Measurements from ENCODE around the gene HES3. TPM values are rescaled to one million over a fixed set of nuclear protein-coding genes. Genes with fewer than 3 reads are reported as not detected.

HES3 gene
- polyA plus RNA-seq, 1 experiment: not detected

- ChIA-PET POLR2A (no interaction called here), CTCF (interaction anchor here (0.6 to 2.0 kb wide), 3 partner anchors 39 to 163 kb away, joined by 3 to 4 read pairs (median 3); no protein-coding TSS in a partner anchor)
- no peak for TF ChIP-seq CTCF (IDR thresholded peaks at IDR 0.05; ENCODE audit: low read depth, low read length)
- Histone ChIP-seq H3K27me3 (ENCODE audit: control insufficient read depth, insufficient read depth, low read length) (peaks cover 66% of the 10 kb centered on the region), H3K4me3 (ENCODE audit: low read depth, low read length) (no peak overlapping the region), H3K9me3 (ENCODE audit: control insufficient read depth, insufficient read depth, low read length) (no peaks in the 10 kb centered on the region; the same call in 1 of the 2 replicates), H3K27ac (ENCODE audit: low read depth, low read length) (no peak overlapping the region)
- DNase-seq (ENCODE audit: low read depth, low spot score): no peak
Measured at GRCh38 chr1:6243053-6243834, 735 bp upstream of the HES3 start.

GRCh38 chr1:6244401-6245049, 546 bp downstream of the HES3 start:
- Histone ChIP-seq H3K27me3 (ENCODE audit: control insufficient read depth, insufficient read depth, low read length) (peaks cover 60% of the 10 kb centered on the region), H3K4me3 (ENCODE audit: low read depth, low read length) (no peak overlapping the region), H3K9me3 (ENCODE audit: control insufficient read depth, insufficient read depth, low read length) (no peaks in the 10 kb centered on the region; the same call in 1 of the 2 replicates), H3K27ac (ENCODE audit: low read depth, low read length) (no peak overlapping the region)
- DNase-seq (ENCODE audit: low read depth, low spot score): no peak
- POLR2A ChIA-PET: interaction anchor here (1.0 kb wide), 1 partner anchor 192 kb away, joined by 3 read pairs; no protein-coding TSS in a partner anchor
- CTCF ChIA-PET: interaction anchor here (0.6 to 6.3 kb wide), 22 partner anchors 7 to 242 kb away, joined by 3 to 266 read pairs (median 4); no protein-coding TSS in a partner anchor
- no peak for TF ChIP-seq CTCF (IDR thresholded peaks at IDR 0.05; ENCODE audit: low read depth, low read length)

GRCh38 chr1:6245086-6245868, 1.3 kb downstream of the HES3 start:
- CTCF ChIA-PET: interaction anchor here (0.6 to 6.3 kb wide), 36 partner anchors 8 to 264 kb away, joined by 3 to 266 read pairs (median 5); no protein-coding TSS in a partner anchor
- Histone ChIP-seq H3K27ac (ENCODE audit: low read depth, low read length) (no peak overlapping the region), H3K27me3 (ENCODE audit: control insufficient read depth, insufficient read depth, low read length) (peaks cover 61% of the 10 kb centered on the region), H3K9me3 (ENCODE audit: control insufficient read depth, insufficient read depth, low read length) (no peaks in the 10 kb centered on the region; the same call in 1 of the 2 replicates), H3K4me3 (ENCODE audit: low read depth, low read length) (no peak overlapping the region)
- POLR2A ChIA-PET: interaction anchor here (0.5 to 1.0 kb wide), 2 partner anchors 146 to 192 kb away, joined by 3 read pairs; no protein-coding TSS in a partner anchor
- peak; percentile 84 for TF ChIP-seq CTCF (IDR thresholded peaks at IDR 0.05; ENCODE audit: low read depth, low read length)
- peak; percentile 21 for DNase-seq (ENCODE audit: low read depth, low spot score)

GRCh38 chr1:6245869-6246496, 2.0 kb downstream of the HES3 start:
- Histone ChIP-seq H3K27ac (ENCODE audit: low read depth, low read length) (no peak overlapping the region), H3K4me3 (ENCODE audit: low read depth, low read length) (no peak overlapping the region), H3K9me3 (ENCODE audit: control insufficient read depth, insufficient read depth, low read length) (no peaks in the 10 kb centered on the region; the same call in 1 of the 2 replicates), H3K27me3 (ENCODE audit: control insufficient read depth, insufficient read depth, low read length) (peaks cover 58% of the 10 kb centered on the region)
- ChIA-PET POLR2A (interaction anchor here (0.5 kb wide), 1 partner anchor 146 kb away, joined by 3 read pairs; no protein-coding TSS in a partner anchor), CTCF (interaction anchor here (0.5 to 6.3 kb wide), 34 partner anchors 8 to 264 kb away, joined by 3 to 266 read pairs (median 7); partner anchors contain the start of genes GPR153 and RPL22)
- no peak for TF ChIP-seq CTCF (IDR thresholded peaks at IDR 0.05; ENCODE audit: low read depth, low read length)
- DNase-seq (ENCODE audit: low read depth, low spot score): no peak

Measured in AG04450 (cell line).